HepG2 (cell line): Measurements from ENCODE around the gene AHCY. TPM values are rescaled to one million over a fixed set of nuclear protein-coding genes. Genes with fewer than 3 reads are reported as not detected.
A peak's percentile ranks its signal among the peaks of the same experiment; 100 is the strongest.

Source experiments
- AGO1 ChIP-seq: fragments of 200-400 bp; formaldehyde crosslinking; IDR thresholded peaks from 2 replicates; pipeline ENCODE4 v1.6.1; 2017; ENCODE audit warnings: mild to moderate bottlenecking, low read depth, low read length, moderate library complexity; ENCODE audit not compliant: poor library complexity, severe bottlenecking
- ARHGAP35 ChIP-seq: sonication (generic); formaldehyde crosslinking; IDR thresholded peaks from 2 replicates; pipeline ENCODE4 v1.9.0; 2022; ENCODE audit warnings: mild to moderate bottlenecking, inconsistent platforms, moderate library complexity, missing genetic modification reagents, borderline replicate concordance
- EZH2 ChIP-seq: conservative IDR thresholded peaks from 2 replicates; pipeline ENCODE4 v1.6.1; 2012; ENCODE audit warnings: mild to moderate bottlenecking, low read depth, low read length, moderate library complexity
- HDAC1 ChIP-seq: sonication (generic); formaldehyde crosslinking; IDR thresholded peaks from 2 replicates; pipeline ENCODE4 v1.5.1; 2020; ENCODE audit warnings: mild to moderate bottlenecking, missing genetic modification reagents
- HOXD1 ChIP-seq: sonication (generic); formaldehyde crosslinking; IDR thresholded peaks from 2 replicates; pipeline ENCODE4 v1.5.0; 2020; ENCODE audit warnings: missing genetic modification reagents
- MAZ ChIP-seq, 2 experiments: sonication (generic) in 1 of 2; formaldehyde crosslinking in 1 of 2; IDR thresholded peaks; 2 replicates each; pipeline versions ENCODE4 v1.5.0 to v1.6.1; 2012 to 2020; ENCODE audit warnings: low read depth in 2 of 2, mild to moderate bottlenecking in 2 of 2, borderline replicate concordance in 1 of 2, improper control_type of control experiment in 1 of 2, low read length in 1 of 2, missing genetic modification reagents in 1 of 2, moderate library complexity in 1 of 2
- MIER3 ChIP-seq: IDR thresholded peaks from 2 replicates; pipeline ENCODE4 v1.6.1; 2016; ENCODE audit warnings: missing compliant biosample characterization, borderline replicate concordance
- NFKBIZ ChIP-seq: IDR thresholded peaks from 2 replicates; pipeline ENCODE4 v1.6.1; 2018; ENCODE audit warnings: missing genetic modification reagents, missing compliant biosample characterization
- NFYC ChIP-seq: IDR thresholded peaks from 2 replicates; pipeline ENCODE4 v1.6.1; 2016; ENCODE audit warnings: missing genetic modification reagents, missing compliant biosample characterization
- NR2F2 ChIP-seq: IDR thresholded peaks from 2 replicates; pipeline ENCODE4 v1.6.1; 2012; ENCODE audit warnings: low read depth, inconsistent platforms, borderline replicate concordance
- RNF2 ChIP-seq: fragments of 450-650 bp; conservative IDR thresholded peaks from 2 replicates; pipeline ENCODE4 v1.6.1; 2016; ENCODE audit warnings: low read depth
- TFE3 ChIP-seq: IDR thresholded peaks from 2 replicates; pipeline ENCODE4 v1.6.1; 2016
- USF2 ChIP-seq, 2 experiments: sonication (generic) in 1 of 2; formaldehyde crosslinking in 1 of 2; IDR thresholded peaks; 2 replicates each; pipeline versions ENCODE4 v1.5.1 to v1.6.1; 2011 to 2020; ENCODE audit warnings: borderline replicate concordance in 1 of 2, low read depth in 1 of 2, low read length in 1 of 2, mild to moderate bottlenecking in 1 of 2, missing genetic modification reagents in 1 of 2, moderate library complexity in 1 of 2
- YEATS2 ChIP-seq: sonication (generic); formaldehyde crosslinking; IDR thresholded peaks from 2 replicates; pipeline ENCODE4 v1.4.0; 2020; ENCODE audit warnings: missing genetic modification reagents, borderline replicate concordance
- ZBED4 ChIP-seq: sonication (generic); formaldehyde crosslinking; IDR thresholded peaks from 2 replicates; pipeline ENCODE4 v1.4.0; 2020; ENCODE audit warnings: missing genetic modification reagents, borderline replicate concordance
- ZNF224 ChIP-seq: sonication (generic); formaldehyde crosslinking; IDR thresholded peaks from 2 replicates; pipeline ENCODE4 v1.5.0; 2020; ENCODE audit warnings: mild to moderate bottlenecking, missing genetic modification reagents
- ZNF484 ChIP-seq: sonication (generic); formaldehyde crosslinking; IDR thresholded peaks from 2 replicates; pipeline ENCODE4 v1.5.1; 2020; ENCODE audit warnings: mild to moderate bottlenecking, low read depth, missing genetic modification reagents, borderline replicate concordance
- ZNF713 ChIP-seq: sonication (generic); formaldehyde crosslinking; IDR thresholded peaks from 2 replicates; pipeline ENCODE4 v1.4.0; 2020; ENCODE audit warnings: mild to moderate bottlenecking, missing genetic modification reagents
- ZNF83 ChIP-seq: sonication (generic); formaldehyde crosslinking; IDR thresholded peaks from 2 replicates; pipeline ENCODE4 v1.4.0; 2020; ENCODE audit warnings: missing genetic modification reagents, mild to moderate bottlenecking, borderline replicate concordance
- ZSCAN29 ChIP-seq: sonication (generic); formaldehyde crosslinking; conservative IDR thresholded peaks from 2 replicates; pipeline ENCODE4 v1.4.0; 2020; ENCODE audit warnings: mild to moderate bottlenecking, missing genetic modification reagents
- polyA plus RNA-seq, 8 experiments: library from polyadenylated mRNA; depleted of rRNA in 3 of 8; stranded (reverse) in 7 of 8; unstranded in 1 of 8; fragments of >200 nt; fragmentation: Illumina TruSeq in 4 of 8; extraction: Trizol in 4 of 8; gene quantifications; 2 replicates each; pipeline versions ENCODE4 v1.2.1 to v1.2.3, GENCODE V29; 2011 to 2016; ENCODE audit warnings: low read depth in 4 of 8, missing spikeins in 1 of 8, mixed read lengths in 1 of 8; ENCODE audit not compliant: insufficient read depth in 1 of 8
- total RNA-seq, 5 experiments: library from RNA; depleted of rRNA; stranded (reverse); fragments of >200 nt; fragmentation: Illumina TruSeq; extraction: Trizol; gene quantifications; 2 replicates each; pipeline ENCODE4 v1.2.3, GENCODE V29; 2016; ENCODE audit warnings: low read depth in 1 of 5

AHCY gene
- total and polyA plus RNA-seq, 2 of the 13 experiments (the other 11 are each of a cell fraction or from before 2014, with no cell fraction given) = 407 to 419 TPM

GRCh38 chr20:34300809-34301586, 2.2 kb downstream of the AHCY start (continued):
- TF ChIP-seq ZBED4 (CRISPR knock-in tag) = no peak
- TF ChIP-seq ARHGAP35 (CRISPR knock-in tag) = no peak
- no peak for TF ChIP-seq ZNF224
- TF ChIP-seq EZH2 = no peak
- TF ChIP-seq NR2F2 = peak; percentile 92
- TF ChIP-seq HDAC1 = peak; percentile 68
- no peak for TF ChIP-seq NFKBIZ (CRISPR knock-in tag)
- no peak for TF ChIP-seq RNF2
- 0 out of 2 replicates have a peak, but pooled peaks have one; percentile 59 for TF ChIP-seq ZNF83 (CRISPR knock-in tag)
- no peak for TF ChIP-seq ZNF484 (CRISPR knock-in tag)
- peak; percentile 27; the same call in 1 of the 2 replicates for TF ChIP-seq USF2 (IDR thresholded peaks at IDR 0.05; ENCODE audit: low read depth, low read length)
- peak; percentile 86; the same call in 1 of the 2 replicates for TF ChIP-seq USF2 (CRISPR knock-in tag; IDR thresholded peaks at IDR 0.05; ENCODE audit: borderline replicate concordance)
- TF ChIP-seq YEATS2 (CRISPR knock-in tag) = no peak
- TF ChIP-seq MAZ (IDR thresholded peaks at IDR 0.05; ENCODE audit: borderline replicate concordance, low read depth, low read length) = no peak
- no peak for TF ChIP-seq MAZ (CRISPR knock-in tag; IDR thresholded peaks at IDR 0.05; ENCODE audit: low read depth)
- TF ChIP-seq MIER3 (CRISPR knock-in tag) = no peak
- TF ChIP-seq NFYC (CRISPR knock-in tag) = no peak
- no peak for TF ChIP-seq ZNF713 (CRISPR knock-in tag)
- no peak for TF ChIP-seq ZSCAN29 (CRISPR knock-in tag)
- 0 out of 2 replicates have a peak, but pooled peaks have one; percentile 14 for TF ChIP-seq HOXD1 (CRISPR knock-in tag)
- no peak for TF ChIP-seq AGO1
- peak; percentile 81 for TF ChIP-seq TFE3
